T-helper 9 cell (primary cell): ENCODE results near the gene NSF.

Experiments used
- DNase-seq: peaks from one replicate; pipeline ENCODE4 v3.0.0-alpha.2; 2020

NSF gene

DNA sequence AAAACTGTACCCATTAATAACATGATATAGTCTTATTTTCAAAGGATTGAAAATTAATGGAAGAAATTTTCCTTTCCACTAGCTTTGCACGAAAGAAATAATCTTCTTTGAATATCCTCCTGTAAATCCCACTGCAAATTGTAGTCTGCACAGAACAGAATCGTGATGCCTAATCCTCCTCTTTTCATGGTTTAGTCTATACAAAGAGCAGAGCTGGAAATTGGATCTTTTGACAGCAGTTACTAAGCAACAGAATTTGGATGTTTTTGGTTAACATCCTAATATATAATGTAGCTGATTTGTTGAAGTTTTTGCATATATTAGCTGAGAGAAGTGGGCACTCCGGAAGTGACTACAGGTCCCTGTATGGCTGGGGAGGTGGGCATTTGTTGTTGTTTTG is 129.4 kb downstream of the NSF start:
- no peak for DNase-seq

DNA sequence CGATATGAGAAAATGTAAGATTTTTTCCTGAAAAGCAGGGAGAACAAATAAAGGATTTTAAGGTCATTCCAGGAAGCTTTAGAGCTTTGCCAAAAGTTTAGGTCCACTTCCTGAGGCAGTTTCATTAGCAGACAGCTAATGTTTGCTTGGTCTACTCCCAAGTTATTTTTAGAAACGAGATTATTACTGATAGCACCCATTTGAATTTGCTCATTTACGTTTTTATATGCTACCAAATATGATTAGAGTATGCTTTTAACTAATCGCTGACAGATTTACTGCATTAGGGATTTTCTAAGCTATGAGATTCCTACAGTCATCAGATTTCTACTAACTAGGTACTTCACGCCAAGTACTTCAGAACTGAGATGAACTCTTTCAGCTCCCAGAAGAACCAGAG is 129.9 kb downstream of the NSF start:
- no peak for DNase-seq

DNA sequence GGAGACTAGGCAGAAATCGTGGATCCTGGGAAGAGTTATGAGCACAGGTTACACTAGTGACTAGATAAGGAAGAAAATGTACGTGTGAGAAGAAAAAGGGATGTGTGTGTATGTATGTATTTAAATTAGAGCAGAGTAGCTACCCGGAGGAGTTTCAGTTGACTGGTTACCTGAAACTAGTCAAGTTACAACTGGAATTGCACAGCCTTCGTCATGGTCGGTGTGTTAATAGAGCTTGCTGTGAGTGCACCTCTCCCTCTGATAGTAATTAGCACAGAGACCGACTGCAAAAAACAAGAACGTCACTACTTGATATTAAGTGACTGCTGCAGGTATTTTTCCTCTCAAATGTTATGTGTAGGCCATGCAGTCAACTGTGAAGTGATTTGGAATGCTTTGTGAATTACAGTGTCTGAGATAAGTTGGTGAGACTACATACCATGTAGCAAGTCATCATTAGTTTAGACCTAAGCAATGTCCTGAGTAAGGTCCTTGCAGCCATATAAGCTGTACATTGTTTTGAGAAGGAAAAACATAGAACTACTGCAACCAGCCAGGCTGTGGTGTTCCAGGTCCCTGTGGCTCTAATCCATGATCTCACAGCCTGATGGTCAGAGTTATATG is 132.3 kb downstream of the NSF start:
- no peak for DNase-seq

DNA sequence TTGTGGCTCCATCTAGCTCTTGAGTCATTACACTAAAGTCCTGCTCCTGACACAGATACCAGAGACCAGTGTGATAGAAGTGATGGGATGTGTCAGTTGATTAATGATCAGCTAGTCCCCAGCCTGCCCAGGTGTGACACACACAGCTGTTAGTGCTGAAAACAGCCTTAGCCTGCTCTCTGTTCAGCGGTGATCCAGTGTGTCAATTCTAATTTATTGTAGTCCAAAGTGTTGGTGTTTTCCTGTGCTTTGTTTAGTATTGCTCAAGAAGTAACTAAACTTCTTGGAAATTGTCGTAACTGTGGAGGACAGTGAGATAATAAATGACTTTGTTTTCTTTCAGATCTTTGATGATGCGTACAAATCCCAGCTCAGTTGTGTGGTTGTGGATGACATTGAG is 135.7 kb downstream of the NSF start:
- DNase-seq: no peak

DNA sequence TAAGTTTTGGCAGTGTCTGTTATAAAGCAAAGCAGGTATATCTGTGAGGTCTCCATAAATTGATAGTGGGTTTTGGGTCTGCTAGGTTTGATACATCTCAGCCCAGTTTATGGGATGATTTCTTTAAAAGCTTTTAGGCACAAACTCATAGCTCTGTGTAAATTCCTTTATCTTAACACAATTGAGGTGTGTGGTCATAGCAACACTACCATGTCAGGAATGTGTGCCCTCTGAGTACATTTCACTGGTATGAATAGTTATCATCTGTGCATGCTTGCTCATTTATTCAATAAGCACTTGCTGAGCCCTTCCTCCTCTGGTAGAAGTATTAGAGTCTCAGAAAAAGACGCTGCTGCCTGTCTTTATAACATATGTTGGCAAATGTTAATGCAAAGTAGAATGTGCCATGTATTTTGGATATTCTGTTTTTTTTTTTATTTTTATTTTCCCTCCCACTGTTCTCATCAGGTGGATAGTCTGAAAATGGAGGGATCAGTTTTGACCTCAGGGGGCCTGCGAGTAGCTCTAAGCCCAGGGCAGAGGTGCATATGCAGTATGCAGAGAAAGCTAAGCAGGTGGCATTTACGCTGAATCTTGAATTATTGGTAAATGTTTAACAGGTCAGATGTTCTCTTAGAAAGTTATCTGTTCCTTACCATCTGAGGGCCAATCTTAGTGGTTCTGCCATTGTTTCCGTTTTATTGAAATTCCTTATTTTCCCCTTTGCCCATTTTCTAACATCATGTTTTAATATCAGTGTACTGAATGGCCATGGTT is 137.3 kb downstream of the NSF start:
- no peak for DNase-seq

DNA sequence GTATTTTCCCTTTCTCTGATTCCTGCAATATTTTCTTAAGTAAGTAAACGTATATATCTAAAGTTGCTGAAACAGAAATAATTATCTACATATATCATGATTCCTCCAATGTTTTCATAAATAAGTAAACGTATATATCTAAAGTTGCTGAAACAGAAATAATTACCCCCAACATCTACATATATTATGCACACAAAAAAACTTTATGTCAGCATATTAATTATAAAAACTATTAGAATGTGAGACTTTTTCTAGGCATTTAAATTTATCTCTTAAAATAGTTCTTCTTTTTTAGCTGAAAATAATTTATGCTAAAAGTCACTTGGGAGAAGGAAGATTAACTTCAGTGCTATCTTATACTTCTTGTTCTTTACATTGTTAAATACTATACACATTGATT is 139.6 kb downstream of the NSF start:
- DNase-seq: no peak

DNA sequence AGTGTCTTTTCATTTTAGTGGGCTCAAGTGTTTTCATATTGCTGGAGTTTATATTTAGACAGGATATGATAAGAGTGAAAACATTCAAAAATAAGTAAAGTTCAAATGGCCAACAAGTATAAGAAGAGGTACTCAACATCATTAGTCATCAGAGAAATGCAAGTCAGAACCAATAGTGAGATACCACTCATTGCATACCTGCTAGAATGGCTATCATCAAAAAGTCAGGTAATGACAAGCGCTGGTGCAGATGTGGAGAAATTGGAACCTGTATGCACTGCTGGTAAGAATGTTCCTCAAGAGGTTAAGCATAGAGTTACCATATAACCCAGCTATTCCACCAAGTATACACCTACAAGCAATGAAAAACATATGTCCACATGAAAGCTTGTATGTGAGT is 140.2 kb downstream of the NSF start:
- no peak for DNase-seq

DNA sequence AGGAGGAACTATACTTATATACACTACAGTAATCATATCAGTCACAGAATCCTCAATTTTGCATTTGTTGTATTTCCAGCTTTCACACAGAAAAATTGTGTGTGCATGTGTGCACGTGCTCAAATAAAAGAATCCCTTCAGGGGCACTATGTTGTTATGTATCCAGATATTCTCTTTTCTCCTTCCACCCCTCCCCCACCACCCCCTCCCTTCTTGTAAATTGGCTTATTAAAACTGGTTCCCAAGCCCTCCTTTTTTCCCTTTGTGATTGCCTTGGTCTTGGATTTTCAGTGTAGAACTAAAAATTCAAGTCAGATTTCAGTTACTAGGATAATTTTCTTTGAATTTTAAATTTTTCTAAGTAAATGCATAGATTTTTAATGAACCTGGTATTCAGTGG is 141.7 kb downstream of the NSF start:
- no peak for DNase-seq

DNA sequence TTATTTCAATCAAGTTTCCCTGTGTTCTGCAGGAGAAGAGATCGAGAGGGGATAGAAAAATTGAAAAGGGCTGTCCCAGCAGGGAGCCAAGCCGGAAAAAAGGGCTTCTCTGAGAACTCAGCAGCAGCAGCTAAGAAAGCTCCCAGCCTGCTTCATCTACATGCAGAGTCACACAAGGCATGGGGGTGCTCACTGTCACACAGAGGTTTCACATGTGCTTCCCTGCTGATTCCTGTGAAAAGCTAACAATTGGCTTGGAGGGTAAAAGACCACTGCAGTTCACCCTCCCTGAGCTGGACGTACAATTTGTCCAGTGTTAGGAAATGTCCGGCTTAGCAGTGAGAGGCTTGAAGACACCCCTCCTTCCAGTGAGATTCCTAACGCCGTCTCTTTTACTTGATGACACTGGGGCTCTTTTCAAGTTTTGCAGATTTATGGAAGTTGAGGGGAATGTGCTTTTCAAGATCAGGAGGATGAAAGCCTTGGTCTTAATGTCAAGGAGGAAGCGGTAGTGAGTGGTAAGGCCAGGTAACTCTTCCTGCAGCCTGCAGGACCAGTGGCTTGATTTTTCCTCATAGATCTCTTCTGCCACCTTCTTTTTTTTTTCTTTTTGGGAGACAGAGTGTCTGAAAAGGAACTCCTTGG is 142.4 kb downstream of the NSF start:
- no peak for DNase-seq

DNA sequence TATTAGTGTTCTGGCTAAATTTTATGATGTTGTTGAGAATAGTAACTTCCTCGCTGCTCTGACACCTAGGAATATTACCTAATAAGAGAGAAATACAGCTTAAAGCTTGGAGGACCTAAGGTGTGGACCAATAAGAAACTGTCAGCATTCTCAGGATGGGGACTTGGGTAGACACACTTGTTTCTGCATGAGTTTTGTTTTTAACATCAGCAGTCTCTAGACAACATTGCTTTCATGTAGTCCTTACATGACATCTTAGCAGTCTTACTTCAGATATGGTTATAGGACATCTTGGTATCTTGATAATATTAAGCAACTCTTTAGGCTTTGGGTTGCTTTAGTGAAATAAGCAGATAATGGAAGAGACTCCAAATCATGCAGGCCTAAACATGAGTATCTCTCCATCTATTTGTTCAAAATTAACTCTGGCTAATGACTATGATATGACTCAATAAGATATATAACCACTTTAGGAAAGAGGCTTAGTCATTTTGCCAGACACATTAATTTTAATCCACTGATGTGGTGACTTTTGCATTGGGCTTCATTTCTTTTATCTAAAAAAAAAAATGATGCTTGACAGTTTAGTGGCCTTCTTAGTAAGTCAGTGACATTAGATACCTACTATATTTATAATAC is 143.5 kb downstream of the NSF start:
- DNase-seq: no peak

DNA sequence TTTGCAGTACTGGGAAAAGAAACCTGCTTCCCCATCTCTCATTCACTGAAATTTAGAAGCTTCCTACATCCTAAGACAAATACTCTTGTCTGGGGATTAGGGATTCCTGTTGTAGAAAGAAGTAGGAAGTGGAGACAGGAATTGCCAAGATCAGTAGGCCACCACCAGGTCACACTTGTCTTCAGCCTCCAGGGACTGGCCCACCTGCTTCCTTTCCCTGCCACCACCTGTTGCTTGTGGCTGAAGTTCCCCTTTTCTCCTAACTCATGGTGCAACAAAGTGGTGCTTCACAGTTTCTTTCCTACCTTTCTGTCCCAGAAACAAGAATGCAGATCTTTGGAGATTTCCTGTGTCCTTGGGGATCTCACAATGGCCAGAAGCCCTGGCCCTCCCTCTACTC is 145.6 kb downstream of the NSF start:
- no peak for DNase-seq

DNA sequence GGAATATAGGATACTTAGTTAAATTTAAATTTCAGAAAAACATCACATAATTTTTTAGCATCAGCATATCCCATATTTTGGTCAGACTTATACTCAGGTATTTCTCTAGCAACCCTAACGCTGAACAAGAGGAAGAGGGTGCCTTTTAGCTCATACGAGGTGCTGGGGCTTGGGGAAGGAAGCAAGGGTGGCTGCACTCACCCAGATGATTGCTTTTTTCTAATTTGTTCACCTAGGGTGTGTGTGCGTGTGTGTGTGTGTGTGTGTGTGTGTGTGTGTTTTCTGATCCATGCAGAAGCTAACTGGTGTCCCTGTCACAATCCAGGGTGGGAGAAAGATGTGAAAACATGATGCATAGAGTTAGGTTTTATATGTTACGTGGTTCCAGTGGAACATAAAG is 146.9 kb downstream of the NSF start:
- no peak for DNase-seq

DNA sequence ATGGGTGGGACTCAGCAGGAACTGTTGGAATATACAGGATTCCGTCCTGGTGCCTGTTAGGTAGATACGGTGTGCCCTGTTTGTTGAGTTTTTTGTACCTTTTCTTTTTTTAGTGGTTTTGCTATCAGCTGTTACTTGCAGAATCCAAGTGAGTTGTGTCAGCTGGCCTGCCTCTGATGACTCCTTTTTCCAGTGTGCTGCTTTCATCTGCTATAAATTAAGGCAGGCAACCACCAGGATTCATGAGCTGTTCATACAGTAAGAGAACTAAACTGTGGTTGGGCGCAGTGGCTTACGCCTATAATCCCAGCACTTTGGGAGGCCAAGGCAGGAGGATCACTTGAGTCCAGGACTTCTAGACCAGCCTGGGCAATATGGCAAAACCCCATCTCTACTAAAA is 148.1 kb downstream of the NSF start:
- no peak for DNase-seq

DNA sequence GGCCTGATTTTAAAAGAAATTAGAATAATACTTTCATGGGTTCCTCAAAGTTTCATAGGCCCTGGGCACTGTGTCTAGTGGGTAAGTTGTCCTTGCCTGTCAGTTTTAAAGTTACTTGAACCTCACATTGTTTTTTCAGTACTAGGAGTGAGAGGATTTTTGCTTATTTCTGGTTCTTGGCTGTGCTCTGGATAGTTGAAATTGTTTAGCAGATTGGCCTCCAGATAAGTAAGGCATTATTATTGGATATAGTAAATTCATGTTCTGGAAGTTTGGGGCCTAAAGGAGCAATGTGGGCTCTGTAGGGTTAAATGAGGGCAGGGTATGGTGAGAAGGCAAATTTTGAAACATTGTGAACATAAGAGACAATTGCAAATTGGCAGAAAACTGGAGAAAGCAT is 149.5 kb downstream of the NSF start:
- no peak for DNase-seq

DNA sequence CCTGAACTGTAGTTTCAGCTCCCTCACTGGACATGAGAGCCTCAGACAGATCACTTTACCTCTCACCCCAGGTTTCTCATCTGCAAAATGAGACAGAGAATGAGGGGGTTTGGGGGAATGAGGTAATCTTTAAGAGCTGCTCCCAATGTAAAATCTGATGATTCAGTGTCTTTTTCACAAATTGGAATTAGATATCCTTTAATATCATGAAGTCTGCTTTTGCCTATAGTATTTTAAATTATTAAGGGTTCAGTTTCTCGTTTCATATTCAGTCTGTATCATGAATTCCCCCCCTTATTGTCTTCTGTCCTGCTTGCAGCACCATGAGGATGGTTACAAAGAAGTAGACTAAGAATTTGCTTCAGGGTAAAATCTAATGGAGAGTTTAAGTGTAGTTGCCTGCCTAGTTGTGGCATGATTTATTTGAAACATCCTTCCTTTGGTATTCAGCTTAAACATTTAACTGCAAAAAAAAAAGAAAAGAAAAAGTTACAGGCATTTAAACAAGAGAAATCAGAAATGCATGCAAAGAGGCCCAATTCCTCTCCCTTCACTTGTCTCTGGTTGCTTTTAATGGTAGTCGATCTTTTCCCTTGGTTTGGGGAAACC is 150.8 kb downstream of the NSF start:
- DNase-seq: no peak

DNA sequence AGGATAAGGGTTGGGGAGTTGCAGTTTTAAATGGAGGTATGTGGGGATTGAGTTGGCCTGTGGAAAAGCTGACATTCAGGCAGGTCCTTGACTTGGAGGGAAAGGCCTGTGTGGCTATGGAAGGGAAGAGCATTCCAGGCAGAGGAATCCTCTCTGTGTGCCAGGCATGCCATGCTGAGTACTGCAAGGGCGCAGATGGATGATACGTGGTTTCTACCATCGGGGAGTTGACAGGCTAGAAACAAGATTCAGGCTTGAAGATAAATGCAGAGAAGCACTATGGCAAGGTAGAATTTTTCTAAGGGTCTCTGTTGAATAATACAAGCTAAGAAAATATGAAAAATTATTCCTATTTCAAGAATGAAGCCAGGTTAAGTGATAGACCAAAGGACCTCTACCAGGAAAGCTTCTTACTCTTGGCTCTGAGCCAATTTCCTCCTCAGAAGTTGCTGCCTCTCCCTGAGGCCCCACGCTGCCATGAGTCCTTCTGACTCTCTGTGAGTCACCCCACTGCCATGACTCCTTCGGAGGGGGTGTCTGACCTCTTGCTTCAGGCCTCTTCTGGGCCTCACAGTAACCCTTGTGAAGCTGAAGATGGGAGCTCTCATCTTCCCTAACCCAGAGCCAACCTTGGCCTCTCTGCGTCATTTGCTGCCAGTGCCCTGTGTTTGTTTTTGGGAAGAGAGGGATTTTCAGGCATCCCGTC is 152.2 kb downstream of the NSF start:
- DNase-seq: no peak

DNA sequence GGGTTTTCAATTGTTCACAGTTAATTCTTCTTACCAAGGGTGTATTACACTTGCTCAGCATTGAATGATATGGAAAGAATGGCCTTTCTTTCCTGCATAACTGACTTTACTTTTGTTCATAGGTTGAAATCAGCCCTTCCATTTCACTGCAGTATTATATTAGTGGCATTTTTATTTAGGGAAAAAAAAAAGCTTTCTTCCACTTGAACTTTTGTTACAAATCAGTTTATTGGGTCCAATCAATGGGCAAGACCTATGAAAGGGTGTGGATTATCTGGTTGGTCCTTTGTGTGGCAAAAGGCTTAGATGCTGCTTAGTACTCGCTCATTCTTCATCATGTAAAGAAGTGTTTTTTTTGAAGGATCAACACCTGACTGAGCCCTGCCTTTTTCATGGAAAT is 154.0 kb downstream of the NSF start:
- DNase-seq: no peak

DNA sequence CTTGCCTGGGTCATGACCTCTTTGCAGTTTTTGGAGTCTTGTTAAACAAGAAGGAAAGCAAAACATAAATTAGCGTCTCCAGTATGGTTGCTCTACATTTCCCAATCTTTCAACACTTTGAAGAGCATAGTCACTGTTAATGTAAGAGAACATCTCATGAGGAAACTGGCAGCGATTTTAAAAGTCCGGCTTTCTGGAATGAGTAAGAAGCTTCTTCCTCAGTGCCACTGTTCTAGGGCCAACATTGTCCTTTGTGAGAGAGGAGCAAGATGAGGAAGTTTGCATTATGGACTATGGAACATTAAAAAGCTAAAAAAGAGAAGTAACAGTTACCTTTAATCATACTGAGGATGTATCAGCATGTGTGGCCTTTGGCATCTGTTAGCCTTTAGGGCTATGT is 154.9 kb downstream of the NSF start:
- no peak for DNase-seq

DNA sequence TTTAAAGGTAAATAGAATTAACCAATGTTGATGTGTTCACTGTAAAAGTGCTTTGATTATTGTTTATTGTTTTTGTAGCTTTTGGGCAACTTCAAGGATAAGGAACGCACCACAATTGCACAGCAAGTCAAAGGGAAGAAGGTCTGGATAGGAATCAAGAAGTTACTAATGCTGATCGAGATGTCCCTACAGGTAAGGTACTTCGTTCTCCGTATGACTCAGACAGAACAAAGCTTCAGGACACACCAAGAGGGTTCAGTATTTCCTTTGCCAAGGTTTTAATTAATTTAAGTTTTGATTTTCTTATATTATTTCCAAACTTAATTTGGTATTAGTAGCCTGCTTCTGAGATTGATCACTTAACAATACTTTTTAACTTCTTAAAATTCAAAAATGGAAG is 161.0 kb downstream of the NSF start:
- no peak for DNase-seq

DNA sequence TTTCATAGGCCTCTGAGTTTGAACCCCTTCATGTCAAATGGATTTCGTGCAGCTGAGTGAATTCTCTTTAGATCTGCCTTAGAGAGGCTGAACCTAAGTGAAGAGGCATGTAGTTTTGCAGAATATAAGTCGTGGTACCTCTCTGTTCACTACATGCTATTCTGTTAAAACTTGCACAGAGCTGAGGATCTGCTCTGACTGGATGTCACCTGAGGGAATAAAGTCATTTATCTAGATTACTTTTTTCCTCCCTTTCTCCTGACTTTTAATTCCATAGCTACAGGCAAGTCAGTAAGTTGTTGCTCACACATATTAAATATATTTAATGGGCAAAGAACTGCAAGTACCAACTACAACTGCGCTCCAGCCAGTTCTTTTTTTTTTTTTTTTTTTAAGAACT is 163.3 kb downstream of the NSF start:
- no peak for DNase-seq

DNA sequence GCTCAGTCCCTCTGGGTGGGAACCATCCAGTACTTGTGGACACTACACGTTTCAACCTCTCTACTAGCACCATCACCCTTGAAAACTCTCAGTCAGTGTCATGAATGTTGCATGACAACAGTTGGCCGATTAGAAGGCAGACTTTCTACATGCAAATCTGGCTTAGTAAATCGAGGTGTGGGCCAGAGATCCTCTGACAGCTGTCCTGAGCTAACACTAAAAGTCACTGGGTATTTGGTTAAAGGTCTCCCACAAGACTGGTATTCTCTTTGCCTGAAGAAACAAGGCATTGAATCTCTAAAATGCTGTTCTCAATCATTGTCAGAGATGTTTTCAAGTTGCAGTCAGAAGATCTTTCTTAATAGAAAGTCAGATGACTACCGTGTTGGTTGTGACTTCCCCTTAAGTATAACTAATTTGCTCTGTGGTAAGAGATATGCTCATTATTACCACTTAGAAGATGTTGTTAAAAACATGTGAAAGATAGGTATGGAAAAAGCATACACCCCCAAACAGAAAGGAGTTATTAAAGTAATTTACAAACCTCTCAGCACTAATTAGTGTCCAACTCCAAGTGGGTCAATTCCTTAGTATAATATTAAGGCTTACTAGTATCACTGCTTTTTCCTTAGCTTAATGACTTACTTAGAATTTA is 165.7 kb downstream of the NSF start:
- DNase-seq: no peak

DNA sequence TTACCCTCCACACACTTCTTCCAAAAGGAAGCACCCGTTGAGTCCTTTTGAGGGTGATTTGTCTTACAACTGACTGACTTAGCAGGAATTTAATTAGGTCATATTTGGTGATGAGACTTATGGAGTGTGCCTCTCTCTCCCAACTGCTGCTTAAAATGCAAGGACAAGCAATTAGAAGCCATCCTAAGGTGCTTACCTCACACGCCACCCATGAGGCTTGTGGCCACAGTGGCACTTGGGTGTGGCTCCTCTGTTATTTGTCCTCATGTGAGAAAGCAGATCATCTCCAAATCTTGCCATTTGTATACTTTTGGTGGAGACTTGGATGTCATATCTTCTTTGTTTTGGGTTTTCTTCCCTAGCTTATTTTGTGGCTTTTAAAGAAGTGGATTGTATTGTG is 166.4 kb downstream of the NSF start:
- DNase-seq: no peak
